GM12878 (cell line): ENCODE data around the gene TFRC. TPM values are rescaled to one million over a fixed set of nuclear protein-coding genes. Genes with fewer than 3 reads are reported as not detected.

ENCODE experiments used
- CBX5 ChIP-seq: sonication (generic); IDR thresholded peaks from 2 replicates; pipeline ENCODE4 v1.6.1; 2016; ENCODE audit warnings: low read depth, moderate library complexity, mild to moderate bottlenecking, inconsistent platforms
- CREM ChIP-seq: IDR thresholded peaks from 2 replicates; pipeline ENCODE4 v1.6.1; 2014; ENCODE audit warnings: antibody characterized with exemption, low read depth
- HDGF ChIP-seq: fragments of 450-650 bp; IDR thresholded peaks from 2 replicates; pipeline ENCODE4 v1.6.1; 2016; ENCODE audit warnings: antibody characterized with exemption
- IKZF1 ChIP-seq: fragments of 450-650 bp; conservative IDR thresholded peaks from 2 replicates; pipeline ENCODE4 v1.6.1; 2017; ENCODE audit warnings: antibody characterized with exemption, mild to moderate bottlenecking
- IRF4 ChIP-seq: IDR thresholded peaks from 2 replicates; pipeline ENCODE4 v1.6.1; 2011; ENCODE audit warnings: low read depth, low read length
- LARP7 ChIP-seq: fragments of 450-650 bp; IDR thresholded peaks from 2 replicates; pipeline ENCODE4 v1.6.1; 2017; ENCODE audit warnings: mild to moderate bottlenecking
- MEF2A ChIP-seq: IDR thresholded peaks from 2 replicates; pipeline ENCODE4 v1.6.1; 2011; ENCODE audit warnings: low read depth, mild to moderate bottlenecking, low read length, moderate library complexity; ENCODE audit not compliant: insufficient read depth
- MEF2B ChIP-seq: fragments of 450-650 bp; IDR thresholded peaks from 2 replicates; pipeline ENCODE4 v1.6.1; 2018; ENCODE audit warnings: mild to moderate bottlenecking, moderate library complexity; ENCODE audit not compliant: partially characterized antibody, poor library complexity, severe bottlenecking
- MTA3 ChIP-seq: IDR thresholded peaks from 2 replicates; pipeline ENCODE4 v1.6.1; 2012; ENCODE audit warnings: low read length, inconsistent platforms, borderline replicate concordance
- ZNF384 ChIP-seq: IDR thresholded peaks from 2 replicates; pipeline ENCODE4 v1.6.1; 2012; ENCODE audit warnings: low read depth, mild to moderate bottlenecking, low read length, improper control_type of control experiment, borderline replicate concordance
- polyA plus RNA-seq, 11 experiments: library from polyadenylated mRNA; depleted of rRNA in 4 of 11; unstranded in 6 of 11; stranded (reverse) in 5 of 11; fragments of >200 nt; fragmentation: Nextera tagmentation in 4 of 11; fragmentation: Illumina TruSeq in 1 of 11; extraction: Ambion mirVana in 4 of 11; extraction: Trizol in 1 of 11; gene quantifications; 1 replicate in 1 of 11; 2 replicates in 10 of 11; pipeline versions ENCODE4 v1.2.1 to v1.2.3, GENCODE V29; 2011 to 2016; ENCODE audit warnings: inconsistent platforms in 2 of 11, missing spikeins in 2 of 11, low read depth in 1 of 11
- total RNA-seq, 4 experiments: library from RNA; depleted of rRNA in 3 of 4; stranded (reverse); fragments of >200 nt in 3 of 4; fragmentation: Illumina TruSeq in 1 of 4; extraction: Trizol in 1 of 4; gene quantifications; 2 replicates each; pipeline versions ENCODE4 v1.2.1 to v1.2.3, GENCODE V29; 2013 to 2021
- TF ChIP-seq, protein P1 (sequence below): fragments of 450-650 bp; IDR thresholded peaks from 2 replicates; pipeline ENCODE4 v1.6.1; 2017; ENCODE audit warnings: mild to moderate bottlenecking, low read depth, inconsistent platforms; ENCODE audit not compliant: poor library complexity, severe bottlenecking
- TF ChIP-seq, protein P2 (sequence below): IDR thresholded peaks from 2 replicates; pipeline ENCODE4 v1.6.1; 2011; ENCODE audit warnings: borderline replicate concordance, low read depth, mild to moderate bottlenecking, moderate library complexity, mixed read lengths, low read length; ENCODE audit not compliant: insufficient read depth; ENCODE audit errors: extremely low read length
- TF ChIP-seq, protein P3 (sequence below): IDR thresholded peaks from 2 replicates; pipeline ENCODE4 v1.6.1; 2012; ENCODE audit warnings: improper control_type of control experiment, low read depth, low read length; ENCODE audit not compliant: insufficient replicate concordance

The TFRC gene
- total and polyA plus RNA-seq, 10 of the 15 experiments (the other 5 are each of a cell fraction or from before 2014, with no cell fraction given) = 123 to 526 (median 316) TPM

DNA sequence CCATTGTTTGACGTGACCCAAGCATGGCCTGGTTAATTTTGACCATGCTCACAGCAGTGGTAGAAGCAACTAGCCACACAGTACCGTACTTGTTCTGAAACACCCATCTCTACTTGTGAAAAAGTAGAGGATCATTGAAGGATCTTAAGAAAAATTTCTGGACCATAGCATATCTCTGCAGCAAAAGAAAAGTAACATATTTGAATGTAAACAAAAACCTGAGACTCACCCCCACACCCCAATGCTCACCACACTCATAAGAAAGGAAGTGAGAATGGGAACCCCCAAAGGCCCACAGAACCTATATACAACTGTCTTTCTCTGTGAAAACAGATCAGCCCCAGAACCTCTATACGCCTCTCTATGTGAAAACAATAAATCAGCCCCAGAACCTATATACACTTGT is 33.8 kb upstream of the TFRC start (continued):
- TF ChIP-seq, protein P1, sequence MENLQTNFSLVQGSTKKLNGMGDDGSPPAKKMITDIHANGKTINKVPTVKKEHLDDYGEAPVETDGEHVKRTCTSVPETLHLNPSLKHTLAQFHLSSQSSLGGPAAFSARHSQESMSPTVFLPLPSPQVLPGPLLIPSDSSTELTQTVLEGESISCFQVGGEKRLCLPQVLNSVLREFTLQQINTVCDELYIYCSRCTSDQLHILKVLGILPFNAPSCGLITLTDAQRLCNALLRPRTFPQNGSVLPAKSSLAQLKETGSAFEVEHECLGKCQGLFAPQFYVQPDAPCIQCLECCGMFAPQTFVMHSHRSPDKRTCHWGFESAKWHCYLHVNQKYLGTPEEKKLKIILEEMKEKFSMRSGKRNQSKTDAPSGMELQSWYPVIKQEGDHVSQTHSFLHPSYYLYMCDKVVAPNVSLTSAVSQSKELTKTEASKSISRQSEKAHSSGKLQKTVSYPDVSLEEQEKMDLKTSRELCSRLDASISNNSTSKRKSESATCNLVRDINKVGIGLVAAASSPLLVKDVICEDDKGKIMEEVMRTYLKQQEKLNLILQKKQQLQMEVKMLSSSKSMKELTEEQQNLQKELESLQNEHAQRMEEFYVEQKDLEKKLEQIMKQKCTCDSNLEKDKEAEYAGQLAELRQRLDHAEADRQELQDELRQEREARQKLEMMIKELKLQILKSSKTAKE = peak; percentile 88
- TF ChIP-seq MTA3 (peak; percentile 71; the same call in 1 of the 2 replicates), IKZF1 (peak; percentile 49; the same call in 1 of the 2 replicates), MEF2B (peak; percentile 81), ZNF384 (peak; percentile 44; the same call in 1 of the 2 replicates), MEF2A (peak; percentile 76; the same call in 1 of the 2 replicates), CBX5 (peak; percentile 52; the same call in 1 of the 2 replicates), HDGF (0 out of 2 replicates have a peak, but pooled peaks have one; percentile 37), CREM (0 out of 2 replicates have a peak, but pooled peaks have one; percentile 36), LARP7 (no peak), IRF4 (0 out of 2 replicates have a peak, but pooled peaks have one; percentile 51)
- TF ChIP-seq, protein P2, sequence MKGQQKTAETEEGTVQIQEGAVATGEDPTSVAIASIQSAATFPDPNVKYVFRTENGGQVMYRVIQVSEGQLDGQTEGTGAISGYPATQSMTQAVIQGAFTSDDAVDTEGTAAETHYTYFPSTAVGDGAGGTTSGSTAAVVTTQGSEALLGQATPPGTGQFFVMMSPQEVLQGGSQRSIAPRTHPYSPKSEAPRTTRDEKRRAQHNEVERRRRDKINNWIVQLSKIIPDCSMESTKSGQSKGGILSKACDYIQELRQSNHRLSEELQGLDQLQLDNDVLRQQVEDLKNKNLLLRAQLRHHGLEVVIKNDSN = no peak
- TF ChIP-seq, protein P3, sequence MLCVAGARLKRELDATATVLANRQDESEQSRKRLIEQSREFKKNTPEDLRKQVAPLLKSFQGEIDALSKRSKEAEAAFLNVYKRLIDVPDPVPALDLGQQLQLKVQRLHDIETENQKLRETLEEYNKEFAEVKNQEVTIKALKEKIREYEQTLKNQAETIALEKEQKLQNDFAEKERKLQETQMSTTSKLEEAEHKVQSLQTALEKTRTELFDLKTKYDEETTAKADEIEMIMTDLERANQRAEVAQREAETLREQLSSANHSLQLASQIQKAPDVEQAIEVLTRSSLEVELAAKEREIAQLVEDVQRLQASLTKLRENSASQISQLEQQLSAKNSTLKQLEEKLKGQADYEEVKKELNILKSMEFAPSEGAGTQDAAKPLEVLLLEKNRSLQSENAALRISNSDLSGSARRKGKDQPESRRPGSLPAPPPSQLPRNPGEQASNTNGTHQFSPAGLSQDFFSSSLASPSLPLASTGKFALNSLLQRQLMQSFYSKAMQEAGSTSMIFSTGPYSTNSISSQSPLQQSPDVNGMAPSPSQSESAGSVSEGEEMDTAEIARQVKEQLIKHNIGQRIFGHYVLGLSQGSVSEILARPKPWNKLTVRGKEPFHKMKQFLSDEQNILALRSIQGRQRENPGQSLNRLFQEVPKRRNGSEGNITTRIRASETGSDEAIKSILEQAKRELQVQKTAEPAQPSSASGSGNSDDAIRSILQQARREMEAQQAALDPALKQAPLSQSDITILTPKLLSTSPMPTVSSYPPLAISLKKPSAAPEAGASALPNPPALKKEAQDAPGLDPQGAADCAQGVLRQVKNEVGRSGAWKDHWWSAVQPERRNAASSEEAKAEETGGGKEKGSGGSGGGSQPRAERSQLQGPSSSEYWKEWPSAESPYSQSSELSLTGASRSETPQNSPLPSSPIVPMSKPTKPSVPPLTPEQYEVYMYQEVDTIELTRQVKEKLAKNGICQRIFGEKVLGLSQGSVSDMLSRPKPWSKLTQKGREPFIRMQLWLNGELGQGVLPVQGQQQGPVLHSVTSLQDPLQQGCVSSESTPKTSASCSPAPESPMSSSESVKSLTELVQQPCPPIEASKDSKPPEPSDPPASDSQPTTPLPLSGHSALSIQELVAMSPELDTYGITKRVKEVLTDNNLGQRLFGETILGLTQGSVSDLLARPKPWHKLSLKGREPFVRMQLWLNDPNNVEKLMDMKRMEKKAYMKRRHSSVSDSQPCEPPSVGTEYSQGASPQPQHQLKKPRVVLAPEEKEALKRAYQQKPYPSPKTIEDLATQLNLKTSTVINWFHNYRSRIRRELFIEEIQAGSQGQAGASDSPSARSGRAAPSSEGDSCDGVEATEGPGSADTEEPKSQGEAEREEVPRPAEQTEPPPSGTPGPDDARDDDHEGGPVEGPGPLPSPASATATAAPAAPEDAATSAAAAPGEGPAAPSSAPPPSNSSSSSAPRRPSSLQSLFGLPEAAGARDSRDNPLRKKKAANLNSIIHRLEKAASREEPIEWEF = peak; percentile 61
